ENCODE measurements around the gene OR5L2.

- no peak for TF ChIP-seq NFRKB (IDR thresholded peaks at IDR 0.05)
- TF ChIP-seq FOXK2 (IDR thresholded peaks at IDR 0.05): no peak
- TF ChIP-seq ELF4 (IDR thresholded peaks at IDR 0.05): no peak
- no peak for TF ChIP-seq BHLHE40 (IDR thresholded peaks at IDR 0.05; ENCODE audit: borderline replicate concordance)
- no peak for TF ChIP-seq ARNT (IDR thresholded peaks at IDR 0.05)
- TF ChIP-seq PKNOX1 (IDR thresholded peaks at IDR 0.05): no peak
- TF ChIP-seq SUZ12 (IDR thresholded peaks at IDR 0.05): no peak
Measured at GRCh38 chr11:55852141-55852540, 25.1 kb downstream of the OR5L2 start.
